ENCODE results near the gene KLK3. TPM values are rescaled to one million over a fixed set of nuclear protein-coding genes. Genes with fewer than 3 reads are reported as not detected.

Gene KLK3
- total RNA-seq, 2 donors from 2014 or later = not detected

DNA sequence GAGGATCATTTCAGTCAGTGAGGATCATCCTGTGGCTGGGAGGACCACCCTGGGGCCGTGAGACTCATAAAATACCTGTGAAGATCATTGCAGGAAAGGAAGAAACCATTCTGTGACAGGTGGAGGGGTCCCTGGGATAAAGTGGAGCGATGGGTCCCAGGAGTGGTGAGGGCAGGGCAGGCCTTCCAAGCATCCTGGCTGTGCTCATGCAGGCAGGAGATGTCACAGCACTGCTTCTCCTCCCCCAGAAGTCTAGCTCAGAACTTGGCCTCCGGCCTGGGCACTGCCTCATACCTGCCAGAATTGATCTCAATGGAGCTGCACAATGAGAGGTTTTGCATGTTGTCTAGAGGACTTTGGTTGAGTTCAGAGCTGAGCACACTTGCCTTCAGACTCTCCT lies 42.2 kb upstream of the KLK3 start:
- H3K36me3 Mint-ChIP-seq (ENCODE audit: low read depth) = no peaks in the 10 kb centered on the region
- no peaks in the 10 kb centered on the region for H3K36me3 ChIP-seq (ENCODE audit: control insufficient read depth, insufficient read depth, low read length)
- H3K9ac ChIP-seq (ENCODE audit: extremely low read depth, low read length, poor library complexity, severe bottlenecking) = no peak overlapping the region
- no peaks in the 10 kb centered on the region for H3K9me3 ChIP-seq (ENCODE audit: control insufficient read depth, low read length)
- H3K27me3 ChIP-seq (ENCODE audit: control insufficient read depth, insufficient read depth, low read length, poor library complexity, severe bottlenecking) = peaks cover 37% of the 10 kb centered on the region
- no peak overlapping the region for H3K27ac Mint-ChIP-seq
- H3K27ac ChIP-seq (ENCODE audit: low read depth, low read length) = no peak overlapping the region
- H3K4me3 Mint-ChIP-seq = no peak overlapping the region
- WGBS, 2 experiments (ENCODE audit: insufficient coverage in 1 of 2, insufficient read length in 1 of 2) = 71 to 85% methylated on average over 2 to 3 of the region's 3 CpGs
- no peaks in the 10 kb centered on the region for H3K9me3 Mint-ChIP-seq
- H3K4me1 Mint-ChIP-seq = no peaks in the 10 kb centered on the region
- no peak overlapping the region for H3K4me3 ChIP-seq (ENCODE audit: low read length)
- TF ChIP-seq, protein P1, sequence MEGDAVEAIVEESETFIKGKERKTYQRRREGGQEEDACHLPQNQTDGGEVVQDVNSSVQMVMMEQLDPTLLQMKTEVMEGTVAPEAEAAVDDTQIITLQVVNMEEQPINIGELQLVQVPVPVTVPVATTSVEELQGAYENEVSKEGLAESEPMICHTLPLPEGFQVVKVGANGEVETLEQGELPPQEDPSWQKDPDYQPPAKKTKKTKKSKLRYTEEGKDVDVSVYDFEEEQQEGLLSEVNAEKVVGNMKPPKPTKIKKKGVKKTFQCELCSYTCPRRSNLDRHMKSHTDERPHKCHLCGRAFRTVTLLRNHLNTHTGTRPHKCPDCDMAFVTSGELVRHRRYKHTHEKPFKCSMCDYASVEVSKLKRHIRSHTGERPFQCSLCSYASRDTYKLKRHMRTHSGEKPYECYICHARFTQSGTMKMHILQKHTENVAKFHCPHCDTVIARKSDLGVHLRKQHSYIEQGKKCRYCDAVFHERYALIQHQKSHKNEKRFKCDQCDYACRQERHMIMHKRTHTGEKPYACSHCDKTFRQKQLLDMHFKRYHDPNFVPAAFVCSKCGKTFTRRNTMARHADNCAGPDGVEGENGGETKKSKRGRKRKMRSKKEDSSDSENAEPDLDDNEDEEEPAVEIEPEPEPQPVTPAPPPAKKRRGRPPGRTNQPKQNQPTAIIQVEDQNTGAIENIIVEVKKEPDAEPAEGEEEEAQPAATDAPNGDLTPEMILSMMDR (conservative IDR thresholded peaks at IDR 0.05) = no peak
- H3K27me3 Mint-ChIP-seq (ENCODE audit: insufficient read depth) = peaks cover 82% of the 10 kb centered on the region
- DNase-seq = no peak
- no peaks in the 10 kb centered on the region for H3K4me1 ChIP-seq (ENCODE audit: control insufficient read depth, insufficient read depth, low read length)

DNA sequence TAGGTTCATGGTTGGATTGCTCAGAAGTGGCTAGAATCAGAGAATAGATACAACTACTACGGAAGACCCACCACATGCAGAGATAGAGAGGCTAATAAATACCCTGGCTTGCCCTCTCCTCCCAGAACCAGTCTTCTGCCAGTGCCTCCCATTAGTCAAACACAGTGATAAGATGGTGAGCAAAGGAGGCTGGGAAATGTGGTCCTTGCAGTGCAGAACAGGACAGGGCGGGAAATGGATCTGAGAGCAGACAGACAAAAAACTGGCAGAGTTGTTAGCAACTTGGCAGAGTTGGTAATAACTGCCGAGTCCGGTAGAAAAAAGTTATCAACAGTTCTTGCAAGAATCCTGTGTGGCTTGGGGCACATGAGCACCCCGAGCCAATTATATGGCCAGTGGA lies 39.8 kb upstream of the KLK3 start:
- H3K27me3 ChIP-seq (ENCODE audit: control insufficient read depth, insufficient read depth, low read length, poor library complexity, severe bottlenecking) = peaks cover 42% of the 10 kb centered on the region
- TF ChIP-seq, protein P1 (conservative IDR thresholded peaks at IDR 0.05) = no peak

DNA sequence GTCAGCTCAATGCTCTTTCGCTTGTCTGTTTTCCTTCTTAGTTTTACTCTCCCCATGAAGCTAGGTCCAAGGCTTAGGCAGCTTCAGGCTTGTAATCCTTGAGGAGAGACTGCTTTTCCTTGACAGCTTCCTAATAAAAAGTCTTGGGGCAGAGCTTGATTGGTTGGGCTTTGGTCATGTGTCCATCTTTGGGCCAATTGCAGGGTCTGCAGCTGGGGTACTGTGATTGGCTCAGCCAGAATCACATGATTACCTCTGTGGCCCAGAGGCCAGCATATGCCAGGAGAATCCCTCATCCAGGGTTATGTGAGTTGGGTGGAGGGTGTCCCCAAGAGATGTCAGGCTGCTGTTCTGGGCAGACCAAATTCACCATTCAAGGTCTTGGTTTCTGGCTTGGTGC lies 39.3 kb upstream of the KLK3 start:
- Histone ChIP-seq H3K27ac (ENCODE audit: low read depth, low read length) (no peak overlapping the region), H3K36me3 (ENCODE audit: control insufficient read depth, insufficient read depth, low read length) (no peaks in the 10 kb centered on the region), H3K4me1 (ENCODE audit: control insufficient read depth, insufficient read depth, low read length) (no peaks in the 10 kb centered on the region), H3K4me3 (ENCODE audit: low read length) (no peak overlapping the region), H3K27me3 (ENCODE audit: control insufficient read depth, insufficient read depth, low read length, poor library complexity, severe bottlenecking) (peaks cover 44% of the 10 kb centered on the region), H3K9me3 (ENCODE audit: control insufficient read depth, low read length) (no peaks in the 10 kb centered on the region), H3K9ac (ENCODE audit: extremely low read depth, low read length, poor library complexity, severe bottlenecking) (no peak overlapping the region)
- H3K36me3 Mint-ChIP-seq (ENCODE audit: low read depth) = no peaks in the 10 kb centered on the region
- peaks cover 17% of the 10 kb centered on the region for H3K4me1 Mint-ChIP-seq
- TF ChIP-seq, protein P1 (conservative IDR thresholded peaks at IDR 0.05) = no peak
- H3K27ac Mint-ChIP-seq = no peak overlapping the region
- H3K4me3 Mint-ChIP-seq = no peak overlapping the region
- no peak for DNase-seq
- H3K9me3 Mint-ChIP-seq = no peaks in the 10 kb centered on the region
- peaks cover 86% of the 10 kb centered on the region for H3K27me3 Mint-ChIP-seq (ENCODE audit: insufficient read depth)
- 75 to 85% methylated on average over 1 of the region's 1 CpG for WGBS, 2 experiments (ENCODE audit: insufficient coverage in 1 of 2, insufficient read length in 1 of 2)

More for the DNA sequence above, 39.8 kb upstream of the KLK3 start:
- Mint-ChIP-seq H3K4me3 (no peak overlapping the region), H3K9me3 (no peaks in the 10 kb centered on the region), H3K27me3 (ENCODE audit: insufficient read depth) (peaks cover 83% of the 10 kb centered on the region), H3K36me3 (ENCODE audit: low read depth) (no peaks in the 10 kb centered on the region), H3K27ac (no peak overlapping the region), H3K4me1 (peaks cover 11% of the 10 kb centered on the region)
- no peak overlapping the region for H3K27ac ChIP-seq (ENCODE audit: low read depth, low read length)
- no peaks in the 10 kb centered on the region for H3K9me3 ChIP-seq (ENCODE audit: control insufficient read depth, low read length)
- WGBS, 2 experiments (ENCODE audit: insufficient coverage in 1 of 2, insufficient read length in 1 of 2) = 85 to 86% methylated on average over 4 to 5 of the region's 5 CpGs
- DNase-seq = no peak
- H3K36me3 ChIP-seq (ENCODE audit: control insufficient read depth, insufficient read depth, low read length) = no peaks in the 10 kb centered on the region
- H3K4me1 ChIP-seq (ENCODE audit: control insufficient read depth, insufficient read depth, low read length) = no peaks in the 10 kb centered on the region
- no peak overlapping the region for H3K4me3 ChIP-seq (ENCODE audit: low read length)
- no peak overlapping the region for H3K9ac ChIP-seq (ENCODE audit: extremely low read depth, low read length, poor library complexity, severe bottlenecking)

All from endodermal cell (in vitro differentiated cells).